Measurements from ENCODE around the gene NFYC.

NFYC gene

GRCh38 chr1:40762144-40762923, 70.8 kb downstream of the NFYC start:
- DNase-seq: no peak

DNA sequence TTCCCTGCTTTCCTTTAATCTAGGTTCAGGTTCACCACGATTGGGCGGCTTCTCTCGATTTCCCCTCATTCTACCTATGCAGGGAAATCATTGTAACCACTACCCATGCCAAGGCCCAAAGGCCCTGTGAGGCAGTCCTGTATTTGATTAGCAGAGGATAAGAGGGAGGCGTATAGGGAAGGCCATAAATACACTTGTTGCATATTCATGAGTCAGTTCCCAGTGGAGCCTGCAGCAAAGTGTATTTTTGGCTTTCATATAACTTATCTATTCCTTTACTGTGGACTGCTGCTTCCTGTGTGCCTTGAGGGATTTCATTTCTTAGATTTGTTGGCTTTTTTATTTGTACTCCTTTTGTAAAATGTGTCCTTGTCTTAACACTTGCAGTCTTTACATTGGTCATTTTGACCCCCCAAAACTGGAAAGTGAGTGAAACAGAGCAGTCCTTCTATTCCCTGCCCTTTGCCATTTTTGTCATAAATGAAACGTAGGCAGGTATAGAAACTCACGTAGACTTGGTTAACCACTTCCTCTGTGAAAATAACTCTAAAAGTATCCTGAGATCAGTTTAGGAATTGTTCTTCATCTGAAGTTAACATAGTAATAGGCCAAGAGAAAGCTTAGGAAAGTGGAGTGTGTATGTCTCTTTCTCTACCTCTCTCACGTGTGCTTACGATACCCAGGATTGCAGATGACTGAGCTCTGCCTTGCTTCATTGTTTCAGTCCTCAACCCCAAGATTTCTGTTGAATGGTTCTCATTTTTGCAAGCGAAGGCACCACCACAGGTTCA, 72.4 kb downstream of the NFYC start:
- no peak for DNase-seq

- no peak for DNase-seq
Measured at GRCh38 chr1:40764981-40765380, 73.5 kb downstream of the NFYC start.

DNA sequence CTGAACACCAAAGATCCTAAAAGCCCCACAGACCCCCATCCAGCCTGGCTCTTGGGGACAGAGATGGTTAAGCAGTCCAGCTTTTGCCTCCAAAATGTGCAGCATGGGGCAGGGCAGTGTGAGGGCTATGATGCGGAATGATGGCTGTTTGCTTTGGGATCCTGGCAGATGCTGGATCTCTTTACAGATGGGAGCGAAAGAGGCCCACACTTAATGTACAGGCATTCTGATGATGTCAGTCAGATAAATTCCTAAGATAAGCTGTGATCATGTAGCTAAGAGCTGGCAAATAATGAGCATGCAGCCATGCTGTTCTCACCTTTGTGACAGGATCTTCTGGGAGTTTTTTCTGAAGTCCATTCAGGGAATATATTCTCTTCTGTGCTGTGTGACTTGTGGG, 74.5 kb downstream of the NFYC start:
- DNase-seq: no peak

DNA sequence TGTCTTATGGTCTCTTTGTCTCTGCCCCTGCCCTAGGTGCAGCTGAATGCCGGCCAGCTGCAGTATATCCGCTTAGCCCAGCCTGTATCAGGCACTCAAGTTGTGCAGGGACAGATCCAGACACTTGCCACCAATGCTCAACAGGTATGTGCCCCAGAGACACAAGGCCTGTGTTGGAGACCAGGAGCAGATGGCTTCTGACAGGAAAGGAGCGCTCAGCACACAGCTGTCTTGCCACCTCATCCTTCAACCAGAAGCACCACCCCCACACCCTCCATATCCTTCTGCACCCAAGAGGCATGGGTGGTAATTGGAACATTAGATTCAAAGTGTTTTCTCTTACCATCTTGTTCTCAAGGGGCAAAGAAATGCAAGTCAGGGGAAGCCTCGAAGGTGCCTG, 75.1 kb downstream of the NFYC start:
- no peak for DNase-seq

DNA sequence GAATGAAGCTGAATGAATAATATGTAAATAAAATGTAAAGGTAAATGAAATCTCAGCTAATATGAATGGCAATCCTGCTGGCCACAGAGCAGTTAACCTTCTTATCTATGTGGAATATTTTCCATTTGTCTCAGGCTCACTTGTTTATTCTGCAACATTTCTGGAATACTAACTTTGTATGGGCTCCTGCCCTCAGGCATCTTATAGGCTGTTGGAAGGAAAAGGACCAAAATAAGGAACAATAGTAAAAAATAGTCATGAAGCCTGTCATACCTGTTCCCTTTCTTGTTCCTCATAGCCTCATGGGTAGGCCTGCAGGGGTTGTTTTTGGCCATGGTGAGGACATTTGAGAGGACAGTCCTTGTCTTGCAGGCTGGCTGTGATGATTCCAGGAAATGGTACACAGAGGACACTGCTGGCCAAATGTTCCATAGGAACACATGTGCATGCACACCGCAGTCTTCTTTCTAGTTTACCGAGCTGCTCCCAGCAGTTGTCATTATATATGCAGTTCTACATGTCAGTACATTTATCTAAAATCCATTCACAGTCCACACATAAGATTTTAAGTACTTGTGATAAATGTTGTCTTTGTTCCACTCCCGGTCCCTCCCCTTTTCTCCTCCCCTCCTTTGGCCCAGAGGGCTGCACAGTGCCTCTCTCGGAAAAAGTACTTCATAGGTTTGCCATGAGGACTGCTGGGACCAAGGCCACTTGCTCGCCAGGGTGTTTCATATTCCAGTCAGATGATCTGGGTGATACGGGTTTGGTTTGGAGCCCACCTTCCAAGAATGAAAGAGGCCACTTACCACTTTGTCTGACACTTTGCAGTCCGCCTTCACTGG, 76.9 kb downstream of the NFYC start:
- DNase-seq: no peak

- no peak for DNase-seq
Measured at GRCh38 chr1:40769815-40770214, 78.3 kb downstream of the NFYC start.

GRCh38 chr1:40770296-40771070, 79.0 kb downstream of the NFYC start:
- no peak for DNase-seq

DNA sequence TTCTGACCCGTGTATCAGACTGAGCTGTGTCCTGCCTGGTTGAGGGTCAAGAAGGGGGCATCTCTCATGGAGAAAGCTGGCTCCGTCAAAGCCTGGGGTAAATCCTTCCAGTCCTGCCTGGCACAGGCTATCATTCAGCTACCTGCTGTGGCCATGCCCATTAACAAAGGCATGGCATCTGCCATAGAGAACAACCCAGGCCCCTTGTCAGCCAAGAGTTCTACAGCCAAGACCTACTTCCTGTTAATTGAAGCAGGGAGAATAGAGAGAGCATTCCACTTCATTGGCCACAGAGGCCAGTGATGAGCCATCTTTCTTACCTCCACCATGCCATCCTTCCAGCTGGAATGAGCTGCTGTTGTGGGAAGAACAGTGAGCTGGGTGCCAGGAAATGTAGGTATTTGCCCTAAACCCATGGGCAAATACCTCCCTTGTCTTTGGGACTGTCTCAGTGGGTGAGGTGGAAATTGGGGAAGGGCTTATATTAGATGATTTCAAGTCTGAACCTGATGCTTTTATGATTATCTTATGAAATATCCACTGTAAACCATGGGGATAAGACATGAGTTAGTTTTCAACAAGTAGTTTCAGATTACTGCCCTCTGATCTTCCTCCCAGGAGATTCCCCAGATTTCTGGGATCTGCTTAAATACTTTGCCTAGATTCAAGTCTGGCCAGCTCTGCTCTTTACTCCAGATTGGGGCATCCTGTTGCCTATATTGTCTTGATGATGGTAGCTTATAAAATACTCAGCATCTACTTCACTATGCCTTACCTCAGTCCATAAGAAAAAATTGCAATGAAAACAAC, 80.8 kb downstream of the NFYC start:
- no peak for DNase-seq

DNA sequence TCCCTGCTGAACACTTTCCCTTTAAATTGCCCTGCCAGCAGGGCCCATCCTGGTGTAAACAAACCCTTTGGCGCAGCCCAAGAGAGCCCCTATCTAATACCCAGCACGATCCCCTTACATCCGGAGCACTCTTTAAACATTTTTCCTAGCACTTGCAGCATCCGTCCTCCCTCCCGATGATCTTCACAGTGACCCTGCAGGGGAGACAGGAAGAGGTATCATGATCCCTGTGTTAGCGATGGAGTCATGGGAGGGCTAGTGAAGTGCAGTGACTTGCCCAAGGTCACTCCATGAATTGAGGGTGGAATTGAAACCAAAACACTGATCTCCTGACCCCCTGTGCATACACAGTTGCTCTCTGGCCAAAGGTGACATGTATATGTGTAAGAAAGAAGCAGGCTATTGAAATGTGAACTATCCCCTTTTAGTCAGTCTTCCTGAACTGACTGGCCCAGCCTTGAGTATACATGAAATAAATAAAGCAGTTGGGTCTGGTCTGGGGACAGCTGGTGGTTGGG, 82.3 kb downstream of the NFYC start:
- no peak for DNase-seq

GRCh38 chr1:40774266-40774998, 82.9 kb downstream of the NFYC start:
- peak; percentile 63 to 67 for DNase-seq

GRCh38 chr1:40776236-40777072, 85.0 kb downstream of the NFYC start:
- no peak for DNase-seq

GRCh38 chr1:40777224-40777970, 85.9 kb downstream of the NFYC start:
- DNase-seq: no peak

GRCh38 chr1:40780678-40781607, 89.4 kb downstream of the NFYC start:
- no peak for DNase-seq

GRCh38 chr1:40781608-40781971, 90.1 kb downstream of the NFYC start:
- DNase-seq: no peak

GRCh38 chr1:40782371-40782956, 91.0 kb downstream of the NFYC start:
- no peak for DNase-seq
